Activated CD8-positive, alpha-beta T cell treated with anti-CD3 and anti-CD28 coated beads, Interleukin-2, amount 10 ng/mL, durations not matched to agents 7 days and 5 days (primary cell): ENCODE data around the gene ZNF697. TPM values are rescaled to one million over a fixed set of nuclear protein-coding genes. Genes with fewer than 3 reads are reported as not detected.
"Not testable (repeated sequence)": the region's sequence is repeated elsewhere in the genome, so short reads cannot be mapped to it uniquely, and the experiment has no call there.

Experiments used
- ATAC-seq: fragments of 150-1000 bp; cut with Tn5 transposase; one replicate; pipeline ENCODE4 v1.10.0; 2021; ENCODE audit warnings: moderate library complexity
- CTCF ChIA-PET: fragments of 350-600 bp; sonication (Branson Sonifier 250); formaldehyde crosslinking; loops from one replicate; lab custom pipeline; 2021; ENCODE audit warnings: antibody characterized with exemption; lab: Charles Lee
- POLR2A ChIA-PET: fragments of 350-600 bp; sonication (Branson Sonifier 250); formaldehyde crosslinking; loops from one replicate; lab custom pipeline; 2021; ENCODE audit warnings: antibody characterized with exemption; lab: Charles Lee
- DNase-seq: peaks from one replicate; pipeline ENCODE4 v3.0.0-alpha.2; 2020
- H3K27ac Mint-ChIP-seq: one replicate; pipeline ENCODE4 v1.8.0; 2021; ENCODE audit warnings: mild to moderate bottlenecking, mixed read lengths
- H3K27me3 Mint-ChIP-seq: one replicate; pipeline ENCODE4 v1.8.0; 2021; ENCODE audit warnings: low read depth, mixed read lengths
- H3K36me3 Mint-ChIP-seq: one replicate; pipeline ENCODE4 v1.8.0; 2021; ENCODE audit warnings: low read depth, mixed read lengths
- H3K4me1 Mint-ChIP-seq: one replicate; pipeline ENCODE4 v1.8.0; 2021; ENCODE audit warnings: low read depth, mixed read lengths
- H3K4me3 Mint-ChIP-seq: one replicate; pipeline ENCODE4 v1.8.0; 2021; ENCODE audit warnings: mild to moderate bottlenecking, mixed read lengths
- H3K9me3 Mint-ChIP-seq: one replicate; pipeline ENCODE4 v1.8.0; 2022; ENCODE audit warnings: mixed read lengths; ENCODE audit not compliant: insufficient read depth
- total RNA-seq, 2 experiments: library from RNA; stranded (reverse); gene quantifications; one replicate each; pipeline ENCODE4 v1.2.3, GENCODE V29; 2021

Gene ZNF697
- total RNA-seq: under 1 TPM in 1 of 2 experiments, not detected in 1; 0.08 TPM

- Mint-ChIP-seq H3K4me3 (peak within 1 kb of the TSS; percentile 68), H3K4me1 (peaks cover 3% of the 10 kb centered on the region), H3K27me3 (peaks cover 76% of the 10 kb centered on the region), H3K9me3 (no peaks in the 10 kb centered on the region), H3K27ac (no peak within 1 kb of the TSS), H3K36me3 (no peaks in the 10 kb centered on the region)
- DNase-seq (peak; percentile 37), ATAC-seq (peak; percentile 88)
- CTCF ChIA-PET: interaction anchor here (0.7 to 4.4 kb wide), 4 partner anchors 27 to 77 kb away, joined by 3 to 20 read pairs (median 3); no protein-coding TSS in a partner anchor
- POLR2A ChIA-PET: interaction anchor here (1.1 kb wide), 1 partner anchor 64 kb away, joined by 5 read pairs; the partner anchor contains the start of gene PHGDH
Measured at GRCh38 chr1:119647734-119648619, at the start of gene ZNF697. Gene ZNF697, minus strand, starts transcription at chr1:119648266. Its CDS starts 22,166 bp downstream, at chr1:119626100.

DNA sequence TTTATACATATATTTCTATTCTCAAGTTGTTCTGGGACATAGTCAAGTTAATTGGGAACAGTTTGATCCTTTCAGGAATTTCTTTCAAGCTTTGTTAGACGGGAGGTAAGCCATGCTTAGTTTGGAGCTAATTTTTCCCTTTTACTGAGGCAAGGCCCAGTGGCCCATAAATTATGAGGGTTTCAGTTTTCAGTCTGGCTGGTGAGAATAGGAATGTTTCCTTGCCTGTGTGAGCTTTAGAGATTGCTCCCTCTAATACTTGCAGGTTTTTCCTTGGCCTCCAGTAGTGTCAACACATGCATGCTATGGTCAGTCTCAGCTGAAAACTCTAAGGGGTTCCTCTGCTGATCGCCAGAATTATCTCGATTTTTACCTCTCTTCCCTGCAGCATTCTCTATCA, 49.5 kb upstream of the ZNF697 start:
- ChIA-PET POLR2A (no interaction called here), CTCF (no interaction called here)
- no peaks in the 10 kb centered on the region for H3K4me1 Mint-ChIP-seq
- no peak overlapping the region for H3K4me3 Mint-ChIP-seq
- H3K27ac Mint-ChIP-seq: no peak overlapping the region
- DNase-seq (no peak), ATAC-seq (no peak)
- H3K9me3 Mint-ChIP-seq: peaks cover 20% of the 10 kb centered on the region
- peaks cover 8% of the 10 kb centered on the region for H3K36me3 Mint-ChIP-seq
- H3K27me3 Mint-ChIP-seq: peaks cover 38% of the 10 kb centered on the region

GRCh38 chr1:119696863-119697262, 48.8 kb upstream of the ZNF697 start:
- H3K36me3 Mint-ChIP-seq, H3K4me3 Mint-ChIP-seq, H3K4me1 Mint-ChIP-seq, ATAC-seq, POLR2A ChIA-PET, DNase-seq, H3K27ac Mint-ChIP-seq: not testable (repeated sequence)
- CTCF ChIA-PET: interaction anchor here (1.4 kb wide), 1 partner anchor 48 kb away, joined by 3 read pairs; no protein-coding TSS in a partner anchor
- Mint-ChIP-seq H3K9me3 (peaks cover 13% of the 10 kb centered on the region), H3K27me3 (peaks cover 34% of the 10 kb centered on the region)

DNA sequence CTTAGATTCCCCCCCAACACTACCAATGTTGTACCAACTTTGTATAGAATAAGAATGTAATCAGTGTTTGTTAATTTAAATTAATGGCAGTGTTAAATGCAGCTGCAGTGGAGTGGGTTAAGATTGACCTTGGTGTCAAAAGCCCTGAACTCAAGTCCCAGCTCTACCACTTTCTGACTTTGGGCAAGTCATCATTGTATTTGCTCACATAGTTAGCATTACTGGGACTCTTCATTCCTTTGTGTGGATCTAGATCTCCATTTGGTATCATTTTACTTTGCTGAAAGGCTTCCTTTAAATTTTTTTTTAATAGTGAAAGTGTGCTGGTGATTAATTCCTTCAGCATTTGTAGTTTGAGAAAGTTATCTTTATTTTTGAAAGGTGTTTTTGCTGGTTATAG, 41.4 kb upstream of the ZNF697 start:
- no peaks in the 10 kb centered on the region for H3K4me1 Mint-ChIP-seq
- H3K27me3 Mint-ChIP-seq: peaks cover 34% of the 10 kb centered on the region
- no peaks in the 10 kb centered on the region for H3K9me3 Mint-ChIP-seq
- POLR2A ChIA-PET: no interaction called here
- H3K36me3 Mint-ChIP-seq: no peaks in the 10 kb centered on the region
- H3K4me3 Mint-ChIP-seq: no peak overlapping the region
- CTCF ChIA-PET: interaction anchor here (0.7 to 1.7 kb wide), 2 partner anchors 13 to 15 kb away, joined by 3 to 10 read pairs; no protein-coding TSS in a partner anchor
- DNase-seq (no peak), ATAC-seq (no peak)
- H3K27ac Mint-ChIP-seq: no peak overlapping the region

DNA sequence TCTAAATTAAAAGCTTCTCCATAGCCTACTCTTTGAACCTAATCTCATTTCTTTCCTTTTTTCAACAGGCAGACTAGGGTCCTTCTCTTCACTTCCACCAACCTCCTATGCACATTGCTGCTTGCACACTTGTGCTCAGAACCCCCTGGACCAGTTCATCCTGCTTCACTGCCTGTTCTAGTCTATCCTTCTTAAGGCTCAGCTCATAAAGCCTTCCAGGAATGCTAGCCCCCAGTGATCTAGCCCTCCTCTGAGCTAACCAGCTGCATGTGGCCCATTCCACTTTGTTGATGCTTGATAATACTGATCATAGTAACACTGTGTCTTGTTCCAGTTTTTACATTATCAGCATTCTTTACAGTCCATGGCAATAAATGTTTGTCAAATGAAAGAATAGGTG, 40.7 kb upstream of the ZNF697 start:
- Mint-ChIP-seq H3K4me3 (no peak overlapping the region), H3K4me1 (no peaks in the 10 kb centered on the region), H3K36me3 (no peaks in the 10 kb centered on the region), H3K27ac (no peak overlapping the region), H3K27me3 (peaks cover 34% of the 10 kb centered on the region), H3K9me3 (no peaks in the 10 kb centered on the region)
- no peak for DNase-seq
- CTCF ChIA-PET: interaction anchor here (0.7 to 1.7 kb wide), 3 partner anchors 11 to 14 kb away, joined by 3 to 10 read pairs (median 4); no protein-coding TSS in a partner anchor
- no peak for ATAC-seq
- POLR2A ChIA-PET: no interaction called here

- H3K4me3 Mint-ChIP-seq: no peak overlapping the region
- peaks cover 34% of the 10 kb centered on the region for H3K27me3 Mint-ChIP-seq
- no peaks in the 10 kb centered on the region for H3K4me1 Mint-ChIP-seq
- POLR2A ChIA-PET: no interaction called here
- H3K9me3 Mint-ChIP-seq: no peaks in the 10 kb centered on the region
- DNase-seq: no peak
- H3K36me3 Mint-ChIP-seq: no peaks in the 10 kb centered on the region
- no peak for ATAC-seq
- CTCF ChIA-PET: interaction anchor here (1.2 to 1.7 kb wide), 2 partner anchors 10 to 12 kb away, joined by 4 to 14 read pairs; no protein-coding TSS in a partner anchor
- H3K27ac Mint-ChIP-seq: no peak overlapping the region
Measured at GRCh38 chr1:119687434-119688079, 39.5 kb upstream of the ZNF697 start.

GRCh38 chr1:119686661-119687060, 38.6 kb upstream of the ZNF697 start:
- H3K4me1 Mint-ChIP-seq: no peaks in the 10 kb centered on the region
- H3K27me3 Mint-ChIP-seq: peaks cover 36% of the 10 kb centered on the region
- POLR2A ChIA-PET: no interaction called here
- H3K4me3 Mint-ChIP-seq: no peak overlapping the region
- CTCF ChIA-PET: interaction anchor here (1.2 kb wide), 1 partner anchor 11 kb away, joined by 14 read pairs; no protein-coding TSS in a partner anchor
- H3K9me3 Mint-ChIP-seq: no peaks in the 10 kb centered on the region
- DNase-seq (no peak), ATAC-seq (no peak)
- H3K27ac Mint-ChIP-seq: no peak overlapping the region
- no peaks in the 10 kb centered on the region for H3K36me3 Mint-ChIP-seq

- no peaks in the 10 kb centered on the region for H3K9me3 Mint-ChIP-seq
- H3K4me3 Mint-ChIP-seq: no peak overlapping the region
- POLR2A ChIA-PET: no interaction called here
- DNase-seq: no peak
- no peaks in the 10 kb centered on the region for H3K36me3 Mint-ChIP-seq
- CTCF ChIA-PET: interaction anchor here (1.4 to 3.1 kb wide), 2 partner anchors 8 to 9 kb away, joined by 3 to 16 read pairs; no protein-coding TSS in a partner anchor
- no peak overlapping the region for H3K27ac Mint-ChIP-seq
- no peaks in the 10 kb centered on the region for H3K4me1 Mint-ChIP-seq
- H3K27me3 Mint-ChIP-seq: peaks cover 38% of the 10 kb centered on the region
- no peak for ATAC-seq
Measured at GRCh38 chr1:119683893-119684292, 35.8 kb upstream of the ZNF697 start.

- H3K4me1 Mint-ChIP-seq: no peaks in the 10 kb centered on the region
- no peak overlapping the region for H3K27ac Mint-ChIP-seq
- DNase-seq (no peak), ATAC-seq (no peak)
- H3K36me3 Mint-ChIP-seq: no peaks in the 10 kb centered on the region
- H3K9me3 Mint-ChIP-seq: no peaks in the 10 kb centered on the region
- CTCF ChIA-PET: no interaction called here
- peaks cover 27% of the 10 kb centered on the region for H3K27me3 Mint-ChIP-seq
- POLR2A ChIA-PET: no interaction called here
- H3K4me3 Mint-ChIP-seq: no peak overlapping the region
Measured at GRCh38 chr1:119682141-119682540, 34.1 kb upstream of the ZNF697 start.

DNA sequence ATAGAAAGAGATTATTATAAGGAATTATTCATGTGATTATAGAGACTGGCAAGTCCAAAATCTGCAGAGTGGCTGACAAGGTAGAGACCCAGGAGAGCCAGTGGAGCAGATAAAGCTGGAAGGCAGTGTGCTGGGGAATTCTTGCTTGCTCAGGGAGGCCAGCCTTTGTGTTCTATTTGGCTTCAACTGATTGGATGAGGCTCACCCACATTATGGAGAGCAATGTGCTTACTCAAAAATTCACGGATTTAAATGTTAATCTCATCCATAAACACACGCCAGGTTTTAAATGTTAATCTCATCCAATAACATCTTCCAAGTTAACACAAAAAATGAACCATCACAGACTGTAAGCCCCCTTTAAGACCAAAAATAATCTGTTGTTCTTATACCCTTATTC, 33.5 kb upstream of the ZNF697 start:
- ChIA-PET POLR2A (no interaction called here), CTCF (no interaction called here)
- H3K4me3 Mint-ChIP-seq: no peak overlapping the region
- no peak for ATAC-seq
- H3K27ac Mint-ChIP-seq: no peak overlapping the region
- peaks cover 23% of the 10 kb centered on the region for H3K27me3 Mint-ChIP-seq
- H3K36me3 Mint-ChIP-seq: no peaks in the 10 kb centered on the region
- no peaks in the 10 kb centered on the region for H3K4me1 Mint-ChIP-seq
- H3K9me3 Mint-ChIP-seq: no peaks in the 10 kb centered on the region
- DNase-seq: no peak

GRCh38 chr1:119680723-119681122, 32.7 kb upstream of the ZNF697 start:
- peaks cover 22% of the 10 kb centered on the region for H3K27me3 Mint-ChIP-seq
- CTCF ChIA-PET: interaction anchor here (0.9 to 7.4 kb wide), 2 partner anchors 66 to 69 kb away, joined by 6 to 85 read pairs; no protein-coding TSS in a partner anchor

More at GRCh38 chr1:119680723-119681122, 32.7 kb upstream of the ZNF697 start:
- Mint-ChIP-seq H3K36me3 (no peaks in the 10 kb centered on the region), H3K27ac (no peak overlapping the region), H3K4me1 (peaks cover 1% of the 10 kb centered on the region), H3K9me3 (no peaks in the 10 kb centered on the region), H3K4me3 (no peak overlapping the region)
- POLR2A ChIA-PET: no interaction called here
- ATAC-seq: no peak
- DNase-seq: no peak
